ENCODE results near the gene ZNF239. TPM values are rescaled to one million over a fixed set of nuclear protein-coding genes. Genes with fewer than 3 reads are reported as not detected.

Gene ZNF239
- 1.7 to 2.5 TPM (median 2.3 TPM) in 5 replicates for total RNA-seq (2022; extraction: Qiagen RNA extraction; ENCODE audit: low read depth)

GRCh38 chr10:43574001-43574892, at the start of gene ZNF239:
ZNF239 (minus strand) TSS chr10:43574616; CDS start chr10:43558079, 16,537 bp downstream.

GRCh38 chr10:43606323-43607198, 32.1 kb upstream of the ZNF239 start, which contains the start of gene ZNF485:
ZNF485 (plus strand) TSS chr10:43606438; CDS start chr10:43607051, 613 bp downstream.

Other genes with a start within 250 kb of the ZNF239 start
- not detected in 5 replicates for gene FXYD4, start 203.0 kb downstream of the ZNF239 start, total RNA-seq (2022; extraction: Qiagen RNA extraction; ENCODE audit: low read depth)
- gene HNRNPF, start 165.4 kb downstream of the ZNF239 start, total RNA-seq (2022; extraction: Qiagen RNA extraction; ENCODE audit: low read depth), result 305 to 356 TPM (median 349 TPM) in 5 replicates
- gene ZNF487, start 137.5 kb downstream of the ZNF239 start, total RNA-seq (2022; extraction: Qiagen RNA extraction; ENCODE audit: low read depth), result 5.5 to 8.4 TPM (median 6.5 TPM) in 5 replicates
- 1.1 to 2.2 TPM (median 1.9 TPM) in 5 replicates for gene ZNF485, start 31.8 kb upstream of the ZNF239 start, total RNA-seq (2022; extraction: Qiagen RNA extraction; ENCODE audit: low read depth)
- 15.8 to 17.4 TPM (median 16.7 TPM) in 5 replicates for gene ZNF32, start 74.3 kb upstream of the ZNF239 start, total RNA-seq (2022; extraction: Qiagen RNA extraction; ENCODE audit: low read depth)

Data from A549 treated with GW870086 at 1 μM for 4 hours (cell line).